Neural cell (in vitro differentiated cells): ENCODE data around the gene PPP2R2B.

Source experiments
- CTCF ChIP-seq: fragments of 450-650 bp; IDR thresholded peaks from 2 replicates; pipeline ENCODE4 v1.5.1; 2014; ENCODE audit warnings: antibody characterized with exemption, mild to moderate bottlenecking, moderate library complexity; ENCODE audit not compliant: poor library complexity, severe bottlenecking
- REST ChIP-seq: IDR thresholded peaks from 2 replicates; pipeline ENCODE4 v1.6.1; 2012; ENCODE audit warnings: borderline replicate concordance

- TF ChIP-seq CTCF (no peak), REST (no peak)
Observed at GRCh38 chr5:146589028-146589345, 289.6 kb downstream of the PPP2R2B start.
